HCT116 (cell line): Measurements from ENCODE around the gene SND1. TPM values are rescaled to one million over a fixed set of nuclear protein-coding genes. Genes with fewer than 3 reads are reported as not detected.

Source experiments
- ATAC-seq: fragments of 200-7000 bp; cut with Tn5 transposase; 2 replicates; pipeline ENCODE4 v1.9.1; 2020; ENCODE audit warnings: mild to moderate bottlenecking, moderate library complexity
- BruUV-seq: library from RNA; stranded (reverse); fragments of 400-500 nt; replicated peaks from 2 replicates; lab custom pipeline; 2021; lab: Mats Ljungman, UMichigan
- CTCF ChIA-PET: fragments of 300-600 bp; sonication (Branson Sonifier 250); formaldehyde crosslinking; loops from one replicate; lab custom pipeline; 2021; ENCODE audit warnings: antibody characterized with exemption; lab: Charles Lee
- POLR2A ChIA-PET: fragments of 300-600, 350-600 bp; sonication (Branson Sonifier 250); formaldehyde crosslinking; loops from one replicate; lab custom pipeline; 2021; ENCODE audit warnings: antibody characterized with exemption; lab: Charles Lee
- RAD21 ChIA-PET, 2 experiments: fragments of 300-600 bp; sonication (Branson Sonifier 250); formaldehyde crosslinking; loops; one replicate each; lab custom pipeline; 2023; ENCODE audit warnings: low total read pairs in 2 of 2; ENCODE audit not compliant: uncharacterized antibody in 2 of 2, unreplicated experiment in 2 of 2, low non-redundant PET in 1 of 2; lab: Charles Lee
- DNase-seq: peaks from one replicate; pipeline ENCODE4 v3.0.0-alpha.2; 2010; ENCODE audit warnings: low read depth, low spot score
- H2AFZ ChIP-seq: fragments of 200-600 bp; shearing (Covaris generic), sonication (generic); 2 replicates; pipeline ENCODE4 v1.6.1; 2017; ENCODE audit warnings: low read depth, mixed run types, mixed read lengths, antibody characterized with exemption, low read length; ENCODE audit not compliant: poor library complexity, severe bottlenecking
- H3K27ac ChIP-seq: 2 replicates; pipeline ENCODE4 v1.5.1; 2012; ENCODE audit warnings: low read depth, low read length
- H3K27me3 ChIP-seq: fragments of 200-600 bp; sonication (generic); 2 replicates; pipeline ENCODE4 v1.6.1; 2016; ENCODE audit warnings: mixed run types, low read length, mixed read lengths; ENCODE audit not compliant: insufficient read depth
- H3K36me3 ChIP-seq, 2 experiments: fragments of 200-500 bp in 1 of 2; fragments of 200-600 bp in 1 of 2; sonication (Bioruptor generic) in 1 of 2; sonication (generic) in 1 of 2; 2 replicates each; pipeline versions ENCODE4 v1.5.1 to v1.6.1; 2014 to 2016; ENCODE audit warnings: low read length in 2 of 2, inconsistent platforms in 1 of 2, mixed read lengths in 1 of 2, mixed run types in 1 of 2; ENCODE audit not compliant: insufficient read depth in 2 of 2, control insufficient read depth in 1 of 2
- H3K4me1 ChIP-seq, 2 experiments: fragments of 200-600 bp in 1 of 2; sonication (generic) in 1 of 2; 2 replicates each; pipeline versions ENCODE4 v1.5.1 to v1.6.1; 2012 to 2017; ENCODE audit warnings: low read length in 2 of 2, inconsistent platforms in 1 of 2, mild to moderate bottlenecking in 1 of 2, mixed read lengths in 1 of 2, mixed run types in 1 of 2, moderate library complexity in 1 of 2; ENCODE audit not compliant: insufficient read depth in 2 of 2, control insufficient read depth in 1 of 2
- H3K4me2 ChIP-seq: fragments of 200-600 bp; sonication (generic); 2 replicates; pipeline ENCODE4 v1.6.1; 2017; ENCODE audit warnings: mixed run types, low read length, mixed read lengths
- H3K4me3 ChIP-seq, 2 experiments: fragments of 200-600 bp in 1 of 2; sonication (generic) in 1 of 2; replicated peaks in 1 of 2; 2 replicates each; pipeline ENCODE4 v1.5.1; 2011 to 2016; ENCODE audit warnings: low read length in 2 of 2, control low read depth in 1 of 2, low read depth in 1 of 2, mild to moderate bottlenecking in 1 of 2, mixed read lengths in 1 of 2, mixed run types in 1 of 2
- H3K79me2 ChIP-seq: fragments of 200-600 bp; sonication (generic); 2 replicates; pipeline ENCODE4 v1.6.1; 2017; ENCODE audit warnings: mild to moderate bottlenecking, mixed run types, low read length, moderate library complexity, mixed read lengths; ENCODE audit not compliant: insufficient read depth
- H3K9ac ChIP-seq: fragments of 200-600 bp; sonication (generic); 2 replicates; pipeline ENCODE4 v1.6.1; 2016; ENCODE audit warnings: low read length, mixed read lengths
- H3K9me2 ChIP-seq: fragments of 200-600 bp; sonication (generic), shearing (Covaris generic); 2 replicates; pipeline ENCODE4 v1.6.1; 2017; ENCODE audit warnings: mixed run types, mild to moderate bottlenecking, moderate library complexity; ENCODE audit not compliant: insufficient read depth
- H3K9me3 ChIP-seq, 2 experiments: fragments of 200-500 bp in 1 of 2; fragments of 200-600 bp in 1 of 2; sonication (Bioruptor generic) in 1 of 2; sonication (generic) in 1 of 2; 2 replicates each; pipeline ENCODE4 v1.6.1; 2014 to 2017; ENCODE audit warnings: low read length in 2 of 2, mixed read lengths in 2 of 2, inconsistent platforms in 1 of 2, low read depth in 1 of 2, mild to moderate bottlenecking in 1 of 2, mixed run types in 1 of 2, moderate library complexity in 1 of 2; ENCODE audit not compliant: control insufficient read depth in 1 of 2, insufficient read depth in 1 of 2
- H4K20me1 ChIP-seq: fragments of 200-600 bp; sonication (generic), shearing (Covaris generic); 2 replicates; pipeline ENCODE4 v1.6.1; 2017; ENCODE audit warnings: mixed run types, mild to moderate bottlenecking, moderate library complexity; ENCODE audit not compliant: insufficient read depth
- CBX3 ChIP-seq: IDR thresholded peaks from 2 replicates; pipeline ENCODE4 v1.6.1; 2012; ENCODE audit warnings: low read depth
- CEBPB ChIP-seq: IDR thresholded peaks from 2 replicates; pipeline ENCODE4 v1.6.1; 2012; ENCODE audit warnings: low read depth
- CTCF ChIP-seq, 3 experiments: fragments of 200-600 bp in 1 of 3; sonication (generic) in 1 of 3; IDR thresholded peaks in 2 of 3; conservative IDR thresholded peaks in 1 of 3; 2 replicates each; pipeline ENCODE4 v1.5.1; 2012 to 2017; ENCODE audit warnings: low read depth in 2 of 3, low read length in 2 of 3, antibody characterized with exemption in 1 of 3, borderline replicate concordance in 1 of 3, control low read depth in 1 of 3, mild to moderate bottlenecking in 1 of 3, mixed read lengths in 1 of 3, mixed run types in 1 of 3, moderate library complexity in 1 of 3; ENCODE audit not compliant: insufficient read depth in 1 of 3
- EGR1 ChIP-seq: IDR thresholded peaks from 2 replicates; pipeline ENCODE4 v1.6.1; 2012; ENCODE audit warnings: low read depth
- ELF1 ChIP-seq: IDR thresholded peaks from 2 replicates; pipeline ENCODE4 v1.6.1; 2012; ENCODE audit warnings: low read depth, borderline replicate concordance
- EZH2phosphoT487 ChIP-seq: fragments of 200-600 bp; IDR thresholded peaks from 2 replicates; pipeline ENCODE4 v1.6.1; 2018; ENCODE audit warnings: antibody characterized with exemption, borderline replicate concordance
- FOSL1 ChIP-seq: IDR thresholded peaks from 2 replicates; pipeline ENCODE4 v1.6.1; 2012; ENCODE audit warnings: low read depth
- JUND ChIP-seq: IDR thresholded peaks from 2 replicates; pipeline ENCODE4 v1.6.1; 2012
- MAX ChIP-seq: IDR thresholded peaks from 2 replicates; pipeline ENCODE4 v1.6.1; 2012
- POLR2A ChIP-seq: IDR thresholded peaks from 2 replicates; pipeline ENCODE4 v1.7.0; 2011; ENCODE audit warnings: borderline replicate concordance; ENCODE audit not compliant: insufficient read depth, insufficient read length; ENCODE audit errors: extremely low read depth
- POLR2AphosphoS5 ChIP-seq: IDR thresholded peaks from 2 replicates; pipeline ENCODE4 v1.6.1; 2011; ENCODE audit warnings: mild to moderate bottlenecking, low read depth, low read length, moderate library complexity
- RAD21 ChIP-seq: IDR thresholded peaks from 2 replicates; pipeline ENCODE4 v1.6.1; 2012; ENCODE audit warnings: low read depth, mild to moderate bottlenecking
- REST ChIP-seq: IDR thresholded peaks from 2 replicates; pipeline ENCODE4 v1.6.1; 2012; ENCODE audit warnings: low read depth
- SIN3A ChIP-seq: IDR thresholded peaks from 2 replicates; pipeline ENCODE4 v1.6.1; 2012; ENCODE audit warnings: low read depth
- SP1 ChIP-seq: IDR thresholded peaks from 2 replicates; pipeline ENCODE4 v1.6.1; 2012; ENCODE audit warnings: low read depth
- SRF ChIP-seq: IDR thresholded peaks from 2 replicates; pipeline ENCODE4 v1.6.1; 2012; ENCODE audit warnings: low read depth
- YY1 ChIP-seq: IDR thresholded peaks from 2 replicates; pipeline ENCODE4 v1.6.1; 2011; ENCODE audit warnings: low read length, low read depth, moderate library complexity, mild to moderate bottlenecking; ENCODE audit not compliant: insufficient replicate concordance; ENCODE audit errors: extremely low read depth
- ZNF274 ChIP-seq: fragments of 200-500 bp; sonication (Bioruptor generic); IDR thresholded peaks from 2 replicates; pipeline ENCODE4 v1.6.1; 2014; ENCODE audit warnings: mild to moderate bottlenecking, low read depth, low read length, inconsistent platforms
- intact Hi-C: fragments of 100-400 bp; cut with micrococcal nuclease; formaldehyde crosslinking; loops from 2 replicates; pipeline ENCODE4 v1.10.0; 2022
- total RNA-seq: library from RNA; stranded (reverse); gene quantifications from one replicate; pipeline ENCODE4 v1.2.1, GENCODE V29; 2021; ENCODE audit not compliant: unreplicated experiment
- TF ChIP-seq, protein P1 (sequence below): IDR thresholded peaks from 2 replicates; pipeline ENCODE4 v1.6.1; 2011; ENCODE audit warnings: mild to moderate bottlenecking, low read length, moderate library complexity; ENCODE audit not compliant: insufficient replicate concordance; ENCODE audit errors: extremely low read depth

SND1 gene
- total RNA-seq, 1 experiment from 2014 or later, result 169 TPM

GRCh38 chr7:127665922-127666321, 13.9 kb downstream of the SND1 start:
- ATAC-seq, result no peak
- no peaks in the 10 kb centered on the region for H3K27me3 ChIP-seq
- H4K20me1 ChIP-seq, result peaks cover 34% of the 10 kb centered on the region
- 0 out of 2 replicates have a peak overlapping the region, but pooled peaks have one; percentile 2 for H3K9ac ChIP-seq
- ChIA-PET RAD21 (no interaction called here), CTCF (no interaction called here), POLR2A (no interaction called here)
- H3K79me2 ChIP-seq, result peaks cover 100% of the 10 kb centered on the region
- TF ChIP-seq FOSL1 (no peak), EGR1 (no peak), CBX3 (no peak), ELF1 (no peak), SP1 (no peak), REST (no peak), JUND (no peak), POLR2A (no peak), SIN3A (no peak), ZNF274 (no peak), YY1 (no peak), RAD21 (no peak), SRF (no peak), CEBPB (no peak), EZH2phosphoT487 (no peak), CTCF (IDR thresholded peaks at IDR 0.05 in 2 of 3, conservative IDR thresholded peaks at IDR 0.05 in 1 of 3; ENCODE audit: borderline replicate concordance in 1 of 3, insufficient read depth in 1 of 3, low read depth in 2 of 3, low read length in 2 of 3) (no peak), MAX (no peak), POLR2AphosphoS5 (no peak)
- TF ChIP-seq, protein P1, sequence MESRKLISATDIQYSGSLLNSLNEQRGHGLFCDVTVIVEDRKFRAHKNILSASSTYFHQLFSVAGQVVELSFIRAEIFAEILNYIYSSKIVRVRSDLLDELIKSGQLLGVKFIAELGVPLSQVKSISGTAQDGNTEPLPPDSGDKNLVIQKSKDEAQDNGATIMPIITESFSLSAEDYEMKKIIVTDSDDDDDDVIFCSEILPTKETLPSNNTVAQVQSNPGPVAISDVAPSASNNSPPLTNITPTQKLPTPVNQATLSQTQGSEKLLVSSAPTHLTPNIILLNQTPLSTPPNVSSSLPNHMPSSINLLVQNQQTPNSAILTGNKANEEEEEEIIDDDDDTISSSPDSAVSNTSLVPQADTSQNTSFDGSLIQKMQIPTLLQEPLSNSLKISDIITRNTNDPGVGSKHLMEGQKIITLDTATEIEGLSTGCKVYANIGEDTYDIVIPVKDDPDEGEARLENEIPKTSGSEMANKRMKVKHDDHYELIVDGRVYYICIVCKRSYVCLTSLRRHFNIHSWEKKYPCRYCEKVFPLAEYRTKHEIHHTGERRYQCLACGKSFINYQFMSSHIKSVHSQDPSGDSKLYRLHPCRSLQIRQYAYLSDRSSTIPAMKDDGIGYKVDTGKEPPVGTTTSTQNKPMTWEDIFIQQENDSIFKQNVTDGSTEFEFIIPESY, result no peak
- no peaks in the 10 kb centered on the region for H3K9me2 ChIP-seq
- peak overlapping the region; percentile 36; the same call in 1 of the 2 replicates for H3K4me2 ChIP-seq
- H2AFZ ChIP-seq, result no peak overlapping the region
- no peak overlapping the region for H3K4me3 ChIP-seq
- peaks cover 9% of the 10 kb centered on the region in 2 experiments; a peak in 3 of 4 replicates for H3K36me3 ChIP-seq
- peaks cover 2 to 24% of the 10 kb centered on the region in 2 experiments; a peak in 2 of 4 replicates for H3K4me1 ChIP-seq
- BruUV-seq, result no TSS peak
- H3K9me3 ChIP-seq, result no peaks in the 10 kb centered on the region
- DNase-seq, result no peak
- H3K27ac ChIP-seq, result no peak overlapping the region
- intact Hi-C loops, result no loop called here
